Measurements from ENCODE around the gene ENGASE.

- TF ChIP-seq, protein P1, sequence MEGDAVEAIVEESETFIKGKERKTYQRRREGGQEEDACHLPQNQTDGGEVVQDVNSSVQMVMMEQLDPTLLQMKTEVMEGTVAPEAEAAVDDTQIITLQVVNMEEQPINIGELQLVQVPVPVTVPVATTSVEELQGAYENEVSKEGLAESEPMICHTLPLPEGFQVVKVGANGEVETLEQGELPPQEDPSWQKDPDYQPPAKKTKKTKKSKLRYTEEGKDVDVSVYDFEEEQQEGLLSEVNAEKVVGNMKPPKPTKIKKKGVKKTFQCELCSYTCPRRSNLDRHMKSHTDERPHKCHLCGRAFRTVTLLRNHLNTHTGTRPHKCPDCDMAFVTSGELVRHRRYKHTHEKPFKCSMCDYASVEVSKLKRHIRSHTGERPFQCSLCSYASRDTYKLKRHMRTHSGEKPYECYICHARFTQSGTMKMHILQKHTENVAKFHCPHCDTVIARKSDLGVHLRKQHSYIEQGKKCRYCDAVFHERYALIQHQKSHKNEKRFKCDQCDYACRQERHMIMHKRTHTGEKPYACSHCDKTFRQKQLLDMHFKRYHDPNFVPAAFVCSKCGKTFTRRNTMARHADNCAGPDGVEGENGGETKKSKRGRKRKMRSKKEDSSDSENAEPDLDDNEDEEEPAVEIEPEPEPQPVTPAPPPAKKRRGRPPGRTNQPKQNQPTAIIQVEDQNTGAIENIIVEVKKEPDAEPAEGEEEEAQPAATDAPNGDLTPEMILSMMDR (IDR thresholded peaks at IDR 0.05) = no peak
- no peak for TF ChIP-seq POLR2A (IDR thresholded peaks at IDR 0.05)
Measured at GRCh38 chr17:79131701-79132100, 57.1 kb downstream of the ENGASE start.

Measured in lower leg skin (tissue), 3 donors.